Measurements from ENCODE around the gene JARID2.

GRCh38 chr6:15242937-15243614 is 2.8 kb upstream of the JARID2 start:
- TF ChIP-seq CHD2 (IDR thresholded peaks at IDR 0.05; ENCODE audit: low read length, partially characterized antibody): no peak
- TF ChIP-seq POLR2AphosphoS5 (IDR thresholded peaks at IDR 0.05; ENCODE audit: low read depth, low read length): no peak
- TF ChIP-seq CTCF (IDR thresholded peaks at IDR 0.05): no peak

Data from SK-N-SH (cell line).